ENCODE measurements around the gene PLXND1.

PLXND1 gene

GRCh38 chr3:129596194-129597086 lies 10.0 kb downstream of the PLXND1 start:
- peak; percentile 76 to 85 for DNase-seq (ENCODE audit: low read depth in 1 of 2, low spot score in 1 of 2)
- no peaks in the 10 kb centered on the region for H3K27me3 ChIP-seq (ENCODE audit: insufficient read depth, poor library complexity, severe bottlenecking)
- H3K4me3 ChIP-seq (replicated peaks; ENCODE audit: insufficient read depth, low read length): no peak overlapping the region
- peak overlapping the region; percentile 29 for H3K27ac ChIP-seq (replicated peaks)
- TF ChIP-seq GABPA (IDR thresholded peaks at IDR 0.05; ENCODE audit: low read depth) (no peak), REST (IDR thresholded peaks at IDR 0.05; ENCODE audit: insufficient replicate concordance, low read depth) (no peak)

GRCh38 chr3:129595544-129596193 lies 10.8 kb downstream of the PLXND1 start:
- TF ChIP-seq REST (IDR thresholded peaks at IDR 0.05; ENCODE audit: insufficient replicate concordance, low read depth) (no peak), CTCF (IDR thresholded peaks at IDR 0.05; ENCODE audit: insufficient read depth, low read length) (no peak), POLR2AphosphoS5 (IDR thresholded peaks at IDR 0.05; ENCODE audit: low read depth) (no peak), SPI1 (IDR thresholded peaks at IDR 0.05; ENCODE audit: borderline replicate concordance, low read depth) (no peak), GABPA (IDR thresholded peaks at IDR 0.05; ENCODE audit: low read depth) (no peak)
- no peak for DNase-seq (ENCODE audit: low read depth in 1 of 2, low spot score in 1 of 2)
- no peak overlapping the region for H3K4me3 ChIP-seq (replicated peaks; ENCODE audit: insufficient read depth, low read length)
- H3K27ac ChIP-seq (replicated peaks): no peak overlapping the region
- no peaks in the 10 kb centered on the region for H3K27me3 ChIP-seq (ENCODE audit: insufficient read depth, poor library complexity, severe bottlenecking)

- Histone ChIP-seq H3K27me3 (ENCODE audit: insufficient read depth, poor library complexity, severe bottlenecking) (no peaks in the 10 kb centered on the region), H3K27ac (replicated peaks) (no peak overlapping the region), H3K4me3 (replicated peaks; ENCODE audit: insufficient read depth, low read length) (no peak overlapping the region)
- no peak for TF ChIP-seq POLR2AphosphoS5 (IDR thresholded peaks at IDR 0.05; ENCODE audit: low read depth)
- no peak for TF ChIP-seq REST (IDR thresholded peaks at IDR 0.05; ENCODE audit: insufficient replicate concordance, low read depth)
- no peak for TF ChIP-seq GABPA (IDR thresholded peaks at IDR 0.05; ENCODE audit: low read depth)
- TF ChIP-seq SPI1 (IDR thresholded peaks at IDR 0.05; ENCODE audit: borderline replicate concordance, low read depth): no peak
- no peak for DNase-seq (ENCODE audit: low read depth in 1 of 2, low spot score in 1 of 2)
Observed at GRCh38 chr3:129594907-129595390, 11.5 kb downstream of the PLXND1 start.

- no peak for DNase-seq (ENCODE audit: low read depth in 1 of 2, low spot score in 1 of 2)
- H3K4me3 ChIP-seq (replicated peaks; ENCODE audit: insufficient read depth, low read length): no peak overlapping the region
- no peak for TF ChIP-seq CTCF (IDR thresholded peaks at IDR 0.05; ENCODE audit: insufficient read depth, low read length)
- no peak for TF ChIP-seq GABPA (IDR thresholded peaks at IDR 0.05; ENCODE audit: low read depth)
- peak overlapping the region; percentile 91 for H3K27ac ChIP-seq (replicated peaks)
- H3K27me3 ChIP-seq (ENCODE audit: insufficient read depth, poor library complexity, severe bottlenecking): no peaks in the 10 kb centered on the region
Observed at GRCh38 chr3:129594409-129594808, 12.1 kb downstream of the PLXND1 start.
